Non-pigmented ciliary epithelial cell (primary cell): ENCODE results near the gene MSRB3.
"Not testable (repeated sequence)": the region's sequence is repeated elsewhere in the genome, so short reads cannot be mapped to it uniquely, and the experiment has no call there.

ENCODE experiments used
- DNase-seq: peaks from one replicate; pipeline ENCODE4 v3.0.0-alpha.2; 2010; ENCODE audit warnings: low read depth

MSRB3 gene

GRCh38 chr12:65459545-65459944, 181.1 kb downstream of the MSRB3 start:
- DNase-seq = no peak

DNA sequence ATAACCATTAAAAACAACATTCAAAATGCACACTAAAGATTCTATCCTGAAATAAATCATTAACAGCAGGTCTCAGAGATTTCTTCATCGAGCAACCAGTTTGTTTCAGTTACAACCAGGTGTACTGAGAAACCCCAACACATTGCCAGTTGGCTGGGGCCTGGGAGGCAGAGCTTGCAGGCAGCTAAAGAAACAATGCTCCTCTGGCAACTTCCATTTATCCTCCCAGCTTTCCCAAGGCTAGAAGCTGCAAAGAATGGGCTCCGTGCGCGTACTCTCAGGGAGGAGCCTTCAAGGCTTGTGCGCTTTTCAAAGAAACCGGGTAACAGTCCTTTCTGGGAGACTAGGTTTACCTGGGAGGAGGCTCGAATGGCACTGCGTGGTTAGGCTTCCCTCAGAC, 181.6 kb downstream of the MSRB3 start:
- DNase-seq = no peak

- DNase-seq = no peak
Observed at GRCh38 chr12:65461017-65461416, 182.5 kb downstream of the MSRB3 start.

DNA sequence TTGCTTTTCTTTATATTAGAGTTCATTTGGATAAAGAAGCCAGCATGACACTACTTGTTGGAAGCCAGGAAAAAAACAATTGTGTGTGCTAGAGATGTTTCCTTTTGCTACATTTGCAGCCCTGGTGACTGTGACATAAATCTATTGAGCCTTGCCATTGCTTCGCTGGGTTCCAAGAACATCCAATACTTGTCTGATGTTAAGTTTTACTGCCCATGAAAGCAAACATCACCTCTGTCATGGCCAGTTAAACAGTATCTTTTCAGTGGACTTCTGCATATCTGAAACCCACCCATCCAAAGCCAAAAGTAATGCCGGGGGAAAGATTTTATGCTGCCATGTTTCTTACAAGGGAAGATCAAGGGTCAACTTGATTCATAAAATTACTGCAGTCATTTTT, 184.0 kb downstream of the MSRB3 start:
- no peak for DNase-seq

GRCh38 chr12:65463082-65463481, 184.6 kb downstream of the MSRB3 start:
- no peak for DNase-seq

GRCh38 chr12:65463611-65464010, 185.1 kb downstream of the MSRB3 start:
- DNase-seq = no peak

- DNase-seq = peak; percentile 86
Observed at GRCh38 chr12:65464930-65465329, 186.4 kb downstream of the MSRB3 start.

DNA sequence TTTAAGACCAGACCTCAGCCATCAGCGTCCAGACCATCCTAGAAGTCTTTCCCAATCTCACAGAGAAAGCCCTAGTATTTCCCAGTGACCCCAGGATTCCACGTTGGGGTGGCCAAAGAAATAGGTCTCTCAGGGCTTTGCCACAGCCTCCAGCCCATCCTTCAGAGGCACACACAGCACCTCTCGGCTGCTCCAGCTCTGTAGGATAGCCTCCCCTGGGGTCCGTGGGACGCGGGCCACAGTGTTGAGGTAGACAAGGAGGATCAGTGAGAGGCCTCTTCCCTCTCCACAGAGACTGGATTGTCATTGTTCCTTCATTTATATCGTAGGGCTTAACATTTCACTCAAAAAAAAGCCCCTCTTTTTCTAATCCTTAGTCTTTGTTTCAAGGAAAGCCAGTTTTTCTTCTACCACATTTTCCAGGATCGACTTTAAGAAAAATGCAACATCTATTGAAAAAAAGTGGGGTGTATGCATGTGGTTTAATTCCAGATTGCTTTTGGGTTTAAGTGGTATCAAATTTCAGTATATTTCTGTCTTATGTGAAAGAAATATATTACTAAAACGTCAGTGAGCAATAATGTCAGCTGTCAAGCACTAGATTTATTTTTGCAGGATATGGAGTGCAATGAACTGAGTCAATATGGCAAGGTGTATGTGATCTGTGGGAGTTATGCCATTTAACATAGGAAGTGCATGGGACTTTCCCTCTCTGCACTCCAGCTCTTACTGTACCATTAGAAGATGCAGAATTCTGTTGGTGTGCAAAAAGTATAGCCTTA, 187.5 kb downstream of the MSRB3 start:
- no peak for DNase-seq

DNA sequence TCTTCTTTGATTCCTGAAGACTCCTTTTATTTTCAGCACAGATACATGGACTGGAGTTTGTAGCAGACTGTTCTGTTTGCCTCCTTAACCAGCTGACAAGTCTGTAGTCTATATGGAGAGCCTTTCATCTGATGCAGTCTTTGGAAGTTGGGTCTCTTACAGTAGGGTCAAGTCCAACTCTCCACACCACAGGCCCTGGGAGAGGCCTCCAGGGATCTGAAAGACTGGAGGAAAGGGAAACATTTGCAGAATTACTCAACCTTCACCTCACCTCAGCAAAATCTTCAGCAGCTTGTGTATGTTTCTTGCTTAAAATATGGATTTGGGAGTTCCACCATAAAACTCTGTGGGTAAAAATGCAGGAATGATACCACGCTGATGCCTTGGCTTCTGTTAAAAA, 188.4 kb downstream of the MSRB3 start:
- DNase-seq = no peak

- DNase-seq = no peak
Observed at GRCh38 chr12:65470256-65470655, 191.8 kb downstream of the MSRB3 start.

DNA sequence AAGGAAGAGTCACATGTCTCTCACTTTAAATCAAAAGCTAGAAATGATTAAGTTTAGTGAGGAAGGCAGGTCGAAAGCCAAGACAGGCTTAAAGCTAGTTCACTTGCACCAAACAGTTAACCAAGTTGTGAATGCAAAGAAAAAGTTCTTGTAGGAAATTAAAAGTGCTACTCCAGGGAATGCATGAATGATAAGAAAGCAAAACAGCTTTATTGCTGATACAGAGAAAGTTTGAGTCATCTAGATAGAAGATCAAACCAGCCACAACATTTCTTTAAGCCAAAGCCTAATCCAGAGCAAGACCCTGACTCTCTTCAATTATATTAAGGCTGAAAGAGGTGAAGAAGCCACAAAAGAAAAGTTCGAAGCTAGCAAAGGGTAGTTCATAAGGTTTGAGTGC, 193.6 kb downstream of the MSRB3 start:
- no peak for DNase-seq

- no peak for DNase-seq
Observed at GRCh38 chr12:65474831-65475230, 196.3 kb downstream of the MSRB3 start.

DNA sequence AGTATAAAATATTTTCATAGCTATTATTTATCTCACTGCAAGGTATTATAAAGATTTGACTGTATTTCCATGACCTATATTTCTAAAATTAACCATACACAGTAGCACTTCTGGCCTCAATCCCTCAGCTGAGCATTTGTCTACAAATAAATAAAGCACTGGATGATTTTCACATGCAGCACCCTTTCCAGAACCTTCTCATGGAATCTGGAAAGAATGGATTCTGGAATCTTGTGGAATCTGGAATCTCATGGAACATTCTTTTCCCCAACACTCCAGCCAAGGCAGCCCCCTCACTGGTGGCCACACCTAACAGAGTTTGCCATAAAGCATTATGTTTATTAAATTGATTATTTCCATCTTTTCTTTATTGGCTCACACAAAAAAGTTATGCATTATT, 199.2 kb downstream of the MSRB3 start:
- DNase-seq = no peak

DNA sequence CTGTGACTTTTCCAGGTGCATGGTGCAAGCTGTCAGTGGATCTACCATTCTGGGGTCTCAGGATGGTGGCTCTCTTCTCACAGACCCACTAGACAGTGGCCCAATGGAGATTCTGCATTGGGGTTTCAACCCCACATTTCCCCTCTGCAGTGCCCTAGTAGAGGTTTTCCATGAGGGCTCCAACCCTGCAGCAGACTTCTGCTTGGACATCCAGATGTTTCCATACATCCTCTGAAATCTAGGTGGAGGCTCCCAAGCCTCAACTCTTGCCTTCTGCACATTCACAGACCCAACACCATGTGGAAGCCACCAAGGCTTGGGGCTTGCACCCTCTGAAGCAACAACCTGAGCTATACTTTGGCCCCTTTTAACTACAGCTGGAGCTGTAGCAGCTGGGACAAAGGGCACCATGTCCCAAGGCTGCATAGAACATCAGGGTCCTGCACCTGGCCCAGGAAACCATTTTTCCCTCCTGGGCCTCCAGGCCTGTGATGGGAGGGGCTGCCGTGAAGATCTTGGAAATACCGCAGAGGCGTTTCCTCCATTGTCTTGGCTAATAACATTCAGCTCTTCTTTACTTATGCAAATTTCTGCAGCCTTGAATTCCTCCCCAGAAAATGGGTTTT, 205.5 kb downstream of the MSRB3 start:
- not testable (repeated sequence) for DNase-seq

DNA sequence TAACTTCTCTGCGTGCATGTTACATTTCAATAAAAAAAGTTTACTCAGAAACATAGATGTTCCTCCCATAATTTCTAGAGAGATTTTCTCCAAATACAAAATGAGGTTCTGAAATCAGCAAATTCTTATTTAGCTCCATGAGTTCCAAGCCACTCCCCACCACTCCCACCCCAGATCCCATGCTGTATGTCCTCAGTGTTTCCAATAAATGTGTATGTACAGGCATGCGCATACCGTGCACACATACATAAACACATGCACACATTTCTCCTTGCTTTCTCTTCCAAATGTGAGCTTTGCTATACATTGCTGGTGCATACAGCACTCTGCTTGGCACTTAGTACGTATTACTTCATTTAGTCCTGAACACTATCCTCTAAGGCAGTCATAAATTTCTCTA, 209.7 kb downstream of the MSRB3 start:
- no peak for DNase-seq

GRCh38 chr12:65490250-65490649, 211.8 kb downstream of the MSRB3 start:
- no peak for DNase-seq

- no peak for DNase-seq
Observed at GRCh38 chr12:65492998-65493912, 214.8 kb downstream of the MSRB3 start.

DNA sequence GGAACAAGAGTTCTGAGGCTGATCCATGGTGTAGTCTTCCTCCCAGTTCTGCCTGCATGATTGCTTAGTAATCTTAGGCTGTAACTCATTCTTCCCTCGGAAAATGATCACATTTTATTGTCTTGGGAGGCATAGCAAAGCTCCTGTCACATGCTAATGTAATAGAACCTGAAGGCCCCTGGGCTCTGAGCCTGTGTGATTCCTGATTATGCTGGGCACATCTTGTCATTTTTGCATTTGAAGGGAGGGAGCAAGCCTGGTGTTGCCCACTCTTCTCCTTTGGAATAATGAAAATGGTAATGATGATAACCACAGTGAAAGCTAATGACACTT, 215.4 kb downstream of the MSRB3 start:
- no peak for DNase-seq

GRCh38 chr12:65494537-65494936, 216.1 kb downstream of the MSRB3 start:
- DNase-seq = no peak

GRCh38 chr12:65495233-65495632, 216.8 kb downstream of the MSRB3 start:
- DNase-seq = peak; percentile 52

GRCh38 chr12:65496617-65497016, 218.1 kb downstream of the MSRB3 start:
- DNase-seq = no peak

GRCh38 chr12:65497660-65498059, 219.2 kb downstream of the MSRB3 start:
- DNase-seq = no peak

DNA sequence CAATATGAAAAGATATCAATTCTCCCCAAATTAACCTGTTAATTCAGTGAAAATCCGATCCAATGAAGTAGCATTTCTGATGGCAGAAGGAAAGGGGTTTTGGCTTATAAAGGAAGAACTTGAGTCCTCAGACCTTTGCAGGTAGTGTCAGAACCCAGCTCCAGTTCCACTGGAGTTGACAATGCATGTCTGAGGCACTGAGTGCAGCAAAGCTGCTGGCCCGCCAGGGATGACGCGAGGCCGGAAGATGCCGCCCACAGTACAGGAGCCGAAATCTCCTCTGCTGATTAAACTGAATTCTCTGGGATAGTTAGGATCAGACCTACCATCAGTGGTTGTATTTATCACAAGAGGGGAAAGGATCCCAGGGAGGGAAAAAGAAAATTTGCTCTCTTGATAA, 220.7 kb downstream of the MSRB3 start:
- DNase-seq = no peak
